ENCODE measurements around the gene MAGIX. TPM values are rescaled to one million over a fixed set of nuclear protein-coding genes. Genes with fewer than 3 reads are reported as not detected.

Gene MAGIX
- total and polyA plus RNA-seq, 7 experiments from 2014 or later: 0.38 to 2.6 (median 1.9) TPM

DNA sequence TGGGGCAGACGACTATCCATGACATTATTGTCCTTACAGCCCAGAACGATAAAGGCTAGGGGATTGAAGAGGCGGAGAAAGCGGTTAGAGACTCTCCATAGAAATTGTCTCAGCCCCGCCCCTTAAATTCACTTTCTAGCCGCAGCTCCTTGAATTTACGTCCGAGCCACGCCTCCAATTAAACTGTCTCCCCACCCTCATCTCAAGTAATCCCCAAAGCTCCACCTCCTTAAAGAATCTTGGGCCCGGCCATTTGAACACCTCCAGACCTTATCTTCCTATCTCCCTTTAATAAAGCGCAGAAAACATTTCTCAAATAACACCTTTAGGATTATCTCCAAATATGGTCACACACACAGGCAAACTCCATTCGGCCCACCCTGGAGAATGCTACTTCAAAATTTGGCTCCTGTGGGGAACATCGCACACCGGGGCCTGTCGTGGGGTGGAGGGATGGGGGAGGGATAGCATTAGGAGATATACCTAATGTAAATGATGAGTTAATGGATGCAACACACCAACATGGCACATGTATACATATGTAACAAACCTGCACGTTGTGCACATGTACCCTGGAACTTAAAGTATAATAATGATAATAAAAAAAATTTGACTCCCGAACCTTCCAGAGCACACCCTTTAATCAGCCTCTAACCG lies 7.2 kb upstream of the MAGIX start:
- POLR2A ChIA-PET: interaction anchor here (0.6 to 2.6 kb wide), 16 partner anchors 10 to 218 kb away, joined by 3 to 23 read pairs (median 3); partner anchors contain the start of genes GPKOW, OTUD5 and WDR45
- H3K27ac Mint-ChIP-seq: peak overlapping the region; percentile 89 to 99 (median 96)
- ATAC-seq (peak; percentile 1), DNase-seq (peak in 6 of 9 donors; percentile 12 to 41 (median 25))
- peaks cover 7 to 21% (median 13%) of the 10 kb centered on the region in 7 donors for H3K4me1 Mint-ChIP-seq
- no peaks in the 10 kb centered on the region for H3K36me3 Mint-ChIP-seq
- CTCF ChIA-PET: interaction anchor here (0.6 to 1.2 kb wide), 8 partner anchors 9 to 1208 kb away, joined by 3 to 6 read pairs (median 3); no protein-coding TSS in a partner anchor
- Histone ChIP-seq H3K27ac (ENCODE audit: low read depth, low read length) (peak overlapping the region; percentile 91), H3K4me1 (ENCODE audit: control insufficient read depth in 2 of 2, insufficient read depth in 2 of 2, low read length in 2 of 2) (peaks cover 0 to 6% of the 10 kb centered on the region in 2 donors), H3K4me3 (ENCODE audit: low read length) (peak overlapping the region; percentile 74), H3K9me3 (ENCODE audit: control insufficient read depth in 2 of 3, low read length in 3 of 3) (no peaks in the 10 kb centered on the region), H3K36me3 (ENCODE audit: control insufficient read depth in 2 of 3, insufficient read depth in 3 of 3, low read length in 3 of 3) (no peaks in the 10 kb centered on the region), H3K27me3 (ENCODE audit: control insufficient read depth in 2 of 2, insufficient read depth in 2 of 2, low read length in 2 of 2) (no peaks in the 10 kb centered on the region)
- intact Hi-C loops (cut with micrococcal nuclease): loop anchor here in 1 of 2 donors (1.0 to 5.0 kb wide), 3 partner anchors 11 to 153 kb away; partner anchors contain the start of gene GRIPAP1
- H3K4me3 Mint-ChIP-seq: peak overlapping the region; percentile 93 to 99 (median 97)
- peaks cover 0 to 2% (median 0%) of the 10 kb centered on the region in 5 donors for H3K27me3 Mint-ChIP-seq
- H3K9me3 Mint-ChIP-seq: peaks cover 0 to 2% (median 0%) of the 10 kb centered on the region in 11 donors

DNA sequence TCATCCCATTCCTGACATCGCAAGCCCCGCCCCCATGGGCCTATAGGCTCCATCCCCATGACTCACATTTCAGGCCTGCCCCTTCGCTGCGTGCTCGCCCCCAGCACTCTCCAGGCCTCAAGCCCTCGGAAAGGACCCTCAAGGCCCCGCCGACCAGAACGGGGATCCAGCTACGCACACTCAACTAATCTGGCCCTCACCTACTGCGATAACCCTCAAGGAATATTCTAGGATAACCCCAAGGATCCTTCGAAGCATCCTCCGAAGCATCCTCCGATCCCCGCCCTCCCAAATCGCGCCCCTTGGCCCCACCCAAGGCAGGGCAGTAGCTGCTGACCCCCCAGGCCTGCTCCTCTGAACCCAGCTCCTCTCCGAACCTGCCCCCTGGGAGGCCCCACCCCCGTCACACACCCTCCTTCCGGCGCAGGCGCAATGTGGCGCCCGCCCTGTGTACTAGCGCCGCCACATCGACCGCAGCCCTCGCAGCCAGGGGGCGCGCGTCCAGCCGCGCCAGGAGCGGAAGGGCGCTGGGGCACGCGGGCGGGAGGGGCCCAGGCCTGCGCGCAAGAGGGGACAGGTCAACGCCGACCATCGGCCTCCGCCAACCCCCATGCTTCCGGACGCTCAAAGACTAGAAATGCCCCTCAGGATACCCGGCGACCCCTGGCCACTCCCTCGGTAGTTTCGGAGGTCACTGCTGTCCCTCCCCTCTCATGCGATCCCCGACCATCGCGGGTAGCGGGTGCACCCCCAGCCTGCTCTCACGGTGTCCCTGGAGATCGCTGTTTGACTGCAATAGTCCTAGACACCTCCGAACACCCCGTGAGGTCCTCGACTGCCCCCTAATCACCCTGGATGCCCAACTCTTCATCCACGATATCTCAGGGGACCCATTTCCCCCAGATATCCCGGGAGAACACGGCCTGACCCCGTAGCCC lies 6.4 kb upstream of the MAGIX start:
- DNase-seq (peak; percentile 75 to 87 (median 85)), ATAC-seq (peak; percentile 97)
- Mint-ChIP-seq H3K9me3 (peaks cover 0 to 2% (median 0%) of the 10 kb centered on the region in 11 donors), H3K4me3 (peak overlapping the region; percentile 93 to 99 (median 97)), H3K27ac (peak overlapping the region; percentile 89 to 99 (median 96)), H3K36me3 (no peaks in the 10 kb centered on the region), H3K4me1 (peaks cover 7 to 21% (median 13%) of the 10 kb centered on the region in 7 donors), H3K27me3 (peaks cover 0 to 2% (median 0%) of the 10 kb centered on the region in 5 donors)
- Histone ChIP-seq H3K4me1 (ENCODE audit: control insufficient read depth in 2 of 2, insufficient read depth in 2 of 2, low read length in 2 of 2) (peaks cover 0 to 6% of the 10 kb centered on the region in 2 donors), H3K9me3 (ENCODE audit: control insufficient read depth in 2 of 3, low read length in 3 of 3) (no peaks in the 10 kb centered on the region), H3K27me3 (ENCODE audit: control insufficient read depth in 2 of 2, insufficient read depth in 2 of 2, low read length in 2 of 2) (no peaks in the 10 kb centered on the region), H3K36me3 (ENCODE audit: control insufficient read depth in 2 of 3, insufficient read depth in 3 of 3, low read length in 3 of 3) (no peaks in the 10 kb centered on the region), H3K4me3 (ENCODE audit: low read length) (peak overlapping the region; percentile 74), H3K27ac (ENCODE audit: low read depth, low read length) (peak overlapping the region; percentile 91)
- ChIA-PET CTCF (interaction anchor here (0.6 to 1.2 kb wide), 6 partner anchors 9 to 1209 kb away, joined by 3 to 6 read pairs (median 3); no protein-coding TSS in a partner anchor), POLR2A (interaction anchor here (0.6 to 2.6 kb wide), 13 partner anchors 11 to 198 kb away, joined by 3 to 23 read pairs (median 3); partner anchors contain the start of genes GPKOW, OTUD5 and WDR45)
- intact Hi-C loops (cut with micrococcal nuclease): loop anchor here (1.0 to 5.0 kb wide), 6 partner anchors 10 to 154 kb away; partner anchors contain the start of genes GPKOW (in 2 of the 2), GRIPAP1 (in 1 of the 2) and PRICKLE3 (in 1 of the 2)

DNA sequence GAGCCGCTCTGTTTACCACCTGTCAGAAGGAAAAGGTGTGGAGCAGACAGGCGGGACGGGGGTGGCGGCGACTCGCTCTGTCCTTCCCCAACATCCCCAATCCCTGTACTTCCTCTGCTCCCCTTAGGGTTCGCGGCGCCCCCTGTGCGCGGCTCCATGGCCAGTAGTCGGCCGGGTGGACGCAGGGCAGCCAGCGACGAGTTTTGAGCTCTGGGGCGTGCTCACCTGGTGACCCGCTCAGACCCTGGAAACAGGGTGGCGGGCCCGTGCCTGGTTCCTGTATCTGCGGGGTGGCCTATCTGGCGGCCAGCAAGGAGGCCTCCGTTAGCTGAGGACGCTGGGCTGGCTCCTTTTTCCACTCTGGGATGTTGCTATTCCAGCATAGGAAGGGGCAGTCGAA lies 5.4 kb upstream of the MAGIX start:
- no peak for ATAC-seq
- peaks cover 0 to 2% (median 0%) of the 10 kb centered on the region in 5 donors for H3K27me3 Mint-ChIP-seq
- no peaks in the 10 kb centered on the region for H3K27me3 ChIP-seq (ENCODE audit: control insufficient read depth in 2 of 2, insufficient read depth in 2 of 2, low read length in 2 of 2)
- H3K4me1 Mint-ChIP-seq: peaks cover 7 to 21% (median 13%) of the 10 kb centered on the region in 7 donors
- no peaks in the 10 kb centered on the region for H3K36me3 Mint-ChIP-seq
- H3K9me3 ChIP-seq (ENCODE audit: control insufficient read depth in 2 of 3, low read length in 3 of 3): no peaks in the 10 kb centered on the region
- H3K36me3 ChIP-seq (ENCODE audit: control insufficient read depth in 2 of 3, insufficient read depth in 3 of 3, low read length in 3 of 3): no peaks in the 10 kb centered on the region
- POLR2A ChIA-PET: interaction anchor here (1.1 kb wide), 1 partner anchor 10 kb away, joined by 4 read pairs; no protein-coding TSS in a partner anchor
- no peak overlapping the region for H3K4me3 ChIP-seq (ENCODE audit: low read length)
- CTCF ChIA-PET: no interaction called here
- peaks cover 0 to 6% of the 10 kb centered on the region in 2 donors for H3K4me1 ChIP-seq (ENCODE audit: control insufficient read depth in 2 of 2, insufficient read depth in 2 of 2, low read length in 2 of 2)
- H3K9me3 Mint-ChIP-seq: peaks cover 0 to 2% (median 0%) of the 10 kb centered on the region in 11 donors
- intact Hi-C loops (cut with micrococcal nuclease): loop anchor here in 1 of 2 donors (5.0 kb wide), 1 partner anchor 35 kb away; no protein-coding TSS in a partner anchor
- peak overlapping the region in 2 of 9 donors; percentile 32 to 55 for H3K27ac Mint-ChIP-seq
- no peak overlapping the region for H3K27ac ChIP-seq (ENCODE audit: low read depth, low read length)
- H3K4me3 Mint-ChIP-seq: peak overlapping the region in 4 of 10 donors; percentile 25 to 36 (median 33)
- no peak for DNase-seq

DNA sequence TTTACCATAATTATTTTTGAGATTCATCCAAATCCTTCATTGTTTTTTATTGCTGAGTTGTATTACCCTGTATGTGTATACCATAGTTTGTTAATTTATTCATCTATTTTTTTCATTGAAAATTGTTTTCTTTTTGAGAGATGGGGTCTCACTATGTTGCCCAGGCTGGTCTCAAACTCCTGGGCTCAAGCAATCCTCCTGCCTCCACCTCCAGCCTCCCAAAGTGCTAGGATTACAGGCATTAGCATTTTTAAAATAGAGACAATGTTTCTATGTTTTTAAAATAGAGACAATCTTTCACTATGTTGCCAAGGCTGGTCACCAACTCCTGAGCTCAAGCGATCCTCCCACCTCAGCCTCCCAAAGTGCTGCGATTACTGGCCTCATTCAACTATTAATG lies 1.6 kb upstream of the MAGIX start:
- intact Hi-C loops (cut with micrococcal nuclease): loop anchor here (5.0 to 10.0 kb wide), 3 partner anchors 86 to 716 kb away; partner anchors contain the start of genes PQBP1 (in 2 of the 2), TIMM17B (in 2 of the 2), PRAF2 (in 1 of the 2) and USP27X (in 1 of the 2)
- peaks cover 0 to 2% (median 0%) of the 10 kb centered on the region in 11 donors for H3K9me3 Mint-ChIP-seq
- no peaks in the 10 kb centered on the region for H3K9me3 ChIP-seq (ENCODE audit: control insufficient read depth in 2 of 3, low read length in 3 of 3)
- H3K36me3 ChIP-seq (ENCODE audit: control insufficient read depth in 2 of 3, insufficient read depth in 3 of 3, low read length in 3 of 3): no peaks in the 10 kb centered on the region
- CTCF ChIA-PET: interaction anchor here (0.6 kb wide), 1 partner anchor 40 kb away, joined by 4 read pairs; no protein-coding TSS in a partner anchor
- DNase-seq (no peak), ATAC-seq (no peak)
- H3K27ac Mint-ChIP-seq: no peak overlapping the region
- H3K27me3 Mint-ChIP-seq: peaks cover 0 to 2% (median 0%) of the 10 kb centered on the region in 5 donors
- peaks cover 0 to 3% (median 0%) of the 10 kb centered on the region in 5 donors for H3K36me3 Mint-ChIP-seq
- no peak overlapping the region for H3K27ac ChIP-seq (ENCODE audit: low read depth, low read length)
- peaks cover 3 to 6% of the 10 kb centered on the region in 2 donors for H3K4me1 ChIP-seq (ENCODE audit: control insufficient read depth in 2 of 2, insufficient read depth in 2 of 2, low read length in 2 of 2)
- no peak overlapping the region for H3K4me3 ChIP-seq (ENCODE audit: low read length)
- H3K4me3 Mint-ChIP-seq: no peak overlapping the region
- H3K4me1 Mint-ChIP-seq: peaks cover 7 to 17% (median 9%) of the 10 kb centered on the region in 7 donors
- POLR2A ChIA-PET: no interaction called here
- no peaks in the 10 kb centered on the region for H3K27me3 ChIP-seq (ENCODE audit: control insufficient read depth in 2 of 2, insufficient read depth in 2 of 2, low read length in 2 of 2)

DNA sequence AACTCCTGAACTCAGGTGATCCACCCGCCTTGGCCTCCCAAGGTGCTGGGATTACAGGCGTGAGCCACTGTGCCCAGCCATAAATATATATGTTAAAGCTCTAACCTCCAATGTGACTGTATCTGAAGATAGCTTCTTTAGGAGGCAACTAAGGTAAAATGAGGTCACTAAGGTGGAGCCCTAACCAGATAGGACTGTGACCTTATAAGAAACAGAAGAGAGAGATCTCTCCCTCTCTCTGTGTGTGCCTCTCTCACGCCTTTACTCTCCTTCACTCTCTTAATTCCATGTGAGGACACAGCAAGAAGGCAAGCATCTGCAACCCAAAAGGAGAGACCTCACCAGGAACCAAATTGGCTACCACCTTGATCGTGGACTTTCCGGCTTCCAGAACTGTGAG lies 926 bp upstream of the MAGIX start:
- ChIA-PET CTCF (interaction anchor here (0.6 kb wide), 1 partner anchor 40 kb away, joined by 4 read pairs; no protein-coding TSS in a partner anchor), POLR2A (interaction anchor here (0.7 kb wide), 1 partner anchor 588 kb away, joined by 3 read pairs; the partner anchor contains the start of gene RBM3)
- H3K36me3 ChIP-seq (ENCODE audit: control insufficient read depth in 2 of 3, insufficient read depth in 3 of 3, low read length in 3 of 3): no peaks in the 10 kb centered on the region
- Mint-ChIP-seq H3K27me3 (peaks cover 0 to 2% (median 0%) of the 10 kb centered on the region in 5 donors), H3K4me3 (no peak overlapping the region), H3K4me1 (peaks cover 7 to 22% (median 13%) of the 10 kb centered on the region in 7 donors), H3K36me3 (peaks cover 0 to 3% (median 0%) of the 10 kb centered on the region in 5 donors), H3K27ac (peak overlapping the region in 1 of 9 donors; percentile 6), H3K9me3 (peaks cover 0 to 2% (median 0%) of the 10 kb centered on the region in 11 donors)
- intact Hi-C loops (cut with micrococcal nuclease): loop anchor here (2.0 to 10.0 kb wide), 4 partner anchors 39 to 716 kb away; partner anchors contain the start of genes PQBP1 (in 2 of the 2), TIMM17B (in 2 of the 2), GPKOW (in 1 of the 2) and PRAF2 (in 1 of the 2)
- no peak for ATAC-seq
- H3K27me3 ChIP-seq (ENCODE audit: control insufficient read depth in 2 of 2, insufficient read depth in 2 of 2, low read length in 2 of 2): no peaks in the 10 kb centered on the region
- no peak for DNase-seq
- peaks cover 6 to 9% of the 10 kb centered on the region in 2 donors for H3K4me1 ChIP-seq (ENCODE audit: control insufficient read depth in 2 of 2, insufficient read depth in 2 of 2, low read length in 2 of 2)
- no peak overlapping the region for H3K27ac ChIP-seq (ENCODE audit: low read depth, low read length)
- no peak overlapping the region for H3K4me3 ChIP-seq (ENCODE audit: low read length)
- no peaks in the 10 kb centered on the region for H3K9me3 ChIP-seq (ENCODE audit: control insufficient read depth in 2 of 3, low read length in 3 of 3)

All from naive thymus-derived CD4-positive, alpha-beta T cell (primary cell).